HG03521 (cell line): ENCODE measurements around the gene TTLL5.
"Not testable (repeated sequence)": the region's sequence is repeated elsewhere in the genome, so short reads cannot be mapped to it uniquely, and the experiment has no call there.

ENCODE experiments used
- ATAC-seq: cut with Tn5 transposase; IDR thresholded peaks from one replicate; pipeline ENCODE4 v1.9.1; 2021; ENCODE audit warnings: mild to moderate bottlenecking, moderate library complexity; ENCODE audit not compliant: unreplicated experiment

TTLL5 gene

GRCh38 chr14:75831455-75831854 lies 170.4 kb downstream of the TTLL5 start:
- ATAC-seq: no peak

- ATAC-seq: no peak
These were observed 170.9 kb downstream of the TTLL5 start for GRCh38 chr14:75831952-75832351.

GRCh38 chr14:75832621-75833297 lies 171.7 kb downstream of the TTLL5 start:
- no peak for ATAC-seq

GRCh38 chr14:75833326-75834020 lies 172.4 kb downstream of the TTLL5 start:
- ATAC-seq: no peak

GRCh38 chr14:75835156-75835725 lies 174.2 kb downstream of the TTLL5 start:
- ATAC-seq: no peak

- ATAC-seq: no peak
These were observed 174.7 kb downstream of the TTLL5 start for GRCh38 chr14:75835737-75836136.

GRCh38 chr14:75837151-75837787 lies 176.2 kb downstream of the TTLL5 start:
- ATAC-seq: no peak

GRCh38 chr14:75840911-75841310 lies 179.9 kb downstream of the TTLL5 start:
- no peak for ATAC-seq

GRCh38 chr14:75842551-75842950 lies 181.5 kb downstream of the TTLL5 start:
- no peak for ATAC-seq

GRCh38 chr14:75844486-75844885 lies 183.4 kb downstream of the TTLL5 start:
- no peak for ATAC-seq

GRCh38 chr14:75845136-75845804 lies 184.2 kb downstream of the TTLL5 start:
- no peak for ATAC-seq

GRCh38 chr14:75846694-75847093 lies 185.6 kb downstream of the TTLL5 start:
- not testable (repeated sequence) for ATAC-seq

GRCh38 chr14:75847584-75847983 lies 186.5 kb downstream of the TTLL5 start:
- no peak for ATAC-seq

- no peak for ATAC-seq
These were observed 187.3 kb downstream of the TTLL5 start for GRCh38 chr14:75848167-75848913.

GRCh38 chr14:75849300-75849895 lies 188.4 kb downstream of the TTLL5 start:
- ATAC-seq: no peak

GRCh38 chr14:75851574-75851866 lies 190.5 kb downstream of the TTLL5 start:
- ATAC-seq: no peak

- no peak for ATAC-seq
These were observed 193.2 kb downstream of the TTLL5 start for GRCh38 chr14:75854111-75854799.

GRCh38 chr14:75857199-75857598 lies 196.2 kb downstream of the TTLL5 start:
- no peak for ATAC-seq

GRCh38 chr14:75858362-75858761 lies 197.3 kb downstream of the TTLL5 start:
- no peak for ATAC-seq

- ATAC-seq: no peak
These were observed 198.7 kb downstream of the TTLL5 start for GRCh38 chr14:75859746-75860145.
